ENCODE measurements around the gene PIP4K2C.

PIP4K2C gene

DNA sequence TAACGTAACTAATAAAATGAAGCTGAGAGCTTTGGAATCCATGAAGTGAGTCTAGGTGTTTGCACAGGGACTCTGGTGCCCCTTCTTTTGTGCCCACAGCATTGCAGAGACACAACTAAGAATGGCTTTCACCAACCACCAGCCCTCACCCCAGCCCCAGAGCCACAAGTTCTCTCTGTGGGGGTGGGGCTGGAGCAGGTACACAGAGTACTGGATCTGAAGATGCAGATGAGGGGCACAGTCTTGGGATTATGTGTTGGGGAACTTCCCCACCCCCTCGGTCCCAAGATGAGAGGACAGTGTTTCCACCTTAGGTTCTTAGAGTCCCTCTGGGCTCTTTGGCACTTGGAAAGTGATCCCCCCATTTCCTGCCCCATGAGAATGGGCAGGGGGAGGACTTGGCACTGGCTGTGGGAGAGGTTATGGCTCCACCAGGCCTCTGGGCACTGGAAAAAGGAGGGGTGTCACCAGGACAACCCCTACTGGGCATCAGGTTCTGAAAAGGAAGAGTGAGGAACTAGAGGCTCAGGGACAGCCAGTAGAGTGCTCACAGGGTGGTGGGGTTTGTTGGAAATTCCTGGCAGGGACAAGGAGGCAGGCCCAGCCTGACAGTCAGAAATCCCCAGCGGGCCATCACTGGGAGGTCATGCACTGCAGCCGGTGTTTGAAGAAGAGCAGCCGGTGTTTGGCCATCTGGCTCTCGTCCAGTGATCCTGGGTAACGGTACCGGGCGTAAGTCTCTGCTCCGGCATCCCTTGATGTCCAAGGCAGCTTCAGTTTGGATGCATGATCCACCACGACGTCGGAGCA lies 35.3 kb downstream of the PIP4K2C start:
- TF ChIP-seq POLR2A (IDR thresholded peaks at IDR 0.05; ENCODE audit: extremely low read depth, insufficient read length): no peak
- TF ChIP-seq, protein P1, sequence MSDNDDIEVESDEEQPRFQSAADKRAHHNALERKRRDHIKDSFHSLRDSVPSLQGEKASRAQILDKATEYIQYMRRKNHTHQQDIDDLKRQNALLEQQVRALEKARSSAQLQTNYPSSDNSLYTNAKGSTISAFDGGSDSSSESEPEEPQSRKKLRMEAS (IDR thresholded peaks at IDR 0.05; ENCODE audit: low read depth, low read length): no peak
- TF ChIP-seq, protein P2, sequence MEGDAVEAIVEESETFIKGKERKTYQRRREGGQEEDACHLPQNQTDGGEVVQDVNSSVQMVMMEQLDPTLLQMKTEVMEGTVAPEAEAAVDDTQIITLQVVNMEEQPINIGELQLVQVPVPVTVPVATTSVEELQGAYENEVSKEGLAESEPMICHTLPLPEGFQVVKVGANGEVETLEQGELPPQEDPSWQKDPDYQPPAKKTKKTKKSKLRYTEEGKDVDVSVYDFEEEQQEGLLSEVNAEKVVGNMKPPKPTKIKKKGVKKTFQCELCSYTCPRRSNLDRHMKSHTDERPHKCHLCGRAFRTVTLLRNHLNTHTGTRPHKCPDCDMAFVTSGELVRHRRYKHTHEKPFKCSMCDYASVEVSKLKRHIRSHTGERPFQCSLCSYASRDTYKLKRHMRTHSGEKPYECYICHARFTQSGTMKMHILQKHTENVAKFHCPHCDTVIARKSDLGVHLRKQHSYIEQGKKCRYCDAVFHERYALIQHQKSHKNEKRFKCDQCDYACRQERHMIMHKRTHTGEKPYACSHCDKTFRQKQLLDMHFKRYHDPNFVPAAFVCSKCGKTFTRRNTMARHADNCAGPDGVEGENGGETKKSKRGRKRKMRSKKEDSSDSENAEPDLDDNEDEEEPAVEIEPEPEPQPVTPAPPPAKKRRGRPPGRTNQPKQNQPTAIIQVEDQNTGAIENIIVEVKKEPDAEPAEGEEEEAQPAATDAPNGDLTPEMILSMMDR (IDR thresholded peaks at IDR 0.05; ENCODE audit: low read depth, low read length): no peak
- no peak overlapping the region for H3K4me3 ChIP-seq (ENCODE audit: low read depth, low read length)
- DNase-seq (ENCODE audit: low read depth): no peak

DNA sequence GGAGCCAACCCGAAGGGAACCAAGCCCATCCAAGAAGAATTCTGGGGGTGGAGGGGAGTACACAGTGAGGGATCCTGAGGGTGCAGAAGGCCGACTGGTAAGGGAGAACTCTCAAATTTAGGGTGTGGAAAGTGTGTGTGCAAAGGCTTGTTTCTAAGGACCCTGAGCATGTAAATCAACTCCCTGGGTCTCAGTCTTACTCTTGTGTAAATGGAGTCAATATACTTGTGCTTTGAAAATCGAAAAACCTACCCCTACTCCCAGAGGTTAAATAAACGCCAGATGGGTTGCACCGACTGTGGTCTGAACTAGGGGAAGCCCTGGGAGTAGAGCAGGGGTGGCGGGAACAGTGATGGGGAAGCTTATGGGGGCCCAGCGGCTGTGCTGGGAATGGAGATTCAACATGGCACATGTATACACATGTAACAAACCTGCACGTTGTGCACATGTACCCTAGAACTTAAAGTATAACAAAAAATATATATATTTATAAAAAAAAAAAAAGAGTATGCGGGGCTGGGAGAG lies 36.0 kb downstream of the PIP4K2C start:
- DNase-seq (ENCODE audit: low read depth): no peak
- TF ChIP-seq MYC (IDR thresholded peaks at IDR 0.05; ENCODE audit: low read depth, low read length): no peak
- TF ChIP-seq, protein P1 (IDR thresholded peaks at IDR 0.05; ENCODE audit: low read depth, low read length): no peak
- TF ChIP-seq, protein P2 (IDR thresholded peaks at IDR 0.05; ENCODE audit: low read depth, low read length): no peak
- no peak for TF ChIP-seq POLR2A (IDR thresholded peaks at IDR 0.05; ENCODE audit: extremely low read depth, insufficient read length)
- no peak overlapping the region for H3K4me3 ChIP-seq (ENCODE audit: low read depth, low read length)

DNA sequence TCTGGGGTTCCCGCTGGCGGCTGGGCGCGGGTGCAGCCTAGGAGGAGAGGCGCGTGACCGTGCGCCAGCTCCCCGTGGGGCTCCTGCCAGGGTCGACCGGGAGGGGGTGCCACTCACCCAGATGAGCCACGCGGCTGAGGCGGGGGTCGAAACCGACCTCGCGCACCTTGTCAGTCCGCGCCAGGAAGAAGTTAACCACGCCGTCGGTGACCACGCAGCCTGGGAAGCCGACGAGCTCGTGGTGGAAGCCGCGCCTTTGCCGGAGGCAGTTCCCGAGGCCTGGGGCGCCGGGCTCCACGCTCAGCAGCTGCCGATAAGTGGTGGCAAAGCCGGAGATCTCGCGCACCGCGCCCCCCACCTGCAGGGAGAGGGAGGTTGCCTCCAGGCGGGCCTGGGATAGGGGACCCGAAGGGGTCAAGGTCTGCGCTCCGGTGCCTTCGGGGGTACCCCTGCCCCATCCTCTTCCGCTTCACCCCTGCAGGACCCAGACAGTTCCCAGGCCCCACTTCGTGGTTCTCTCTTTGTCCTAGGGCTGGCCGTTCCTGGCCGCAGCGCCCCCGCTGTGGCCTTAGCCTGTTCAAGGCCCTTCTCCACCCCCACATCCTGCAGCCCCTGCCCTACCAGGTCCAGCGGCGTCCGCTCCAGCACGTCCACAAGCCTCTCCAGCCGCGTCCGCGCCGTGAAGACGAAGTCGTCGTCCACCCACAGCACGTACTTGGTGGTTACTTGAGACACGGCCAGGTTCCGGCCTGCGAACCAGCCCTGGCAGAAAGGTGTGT lies 36.7 kb downstream of the PIP4K2C start:
- TF ChIP-seq, protein P2 (IDR thresholded peaks at IDR 0.05; ENCODE audit: low read depth, low read length): no peak
- TF ChIP-seq MYC (IDR thresholded peaks at IDR 0.05; ENCODE audit: low read depth, low read length): no peak
- TF ChIP-seq, protein P1 (IDR thresholded peaks at IDR 0.05; ENCODE audit: low read depth, low read length): no peak
- TF ChIP-seq POLR2A (IDR thresholded peaks at IDR 0.05; ENCODE audit: extremely low read depth, insufficient read length): no peak

DNA sequence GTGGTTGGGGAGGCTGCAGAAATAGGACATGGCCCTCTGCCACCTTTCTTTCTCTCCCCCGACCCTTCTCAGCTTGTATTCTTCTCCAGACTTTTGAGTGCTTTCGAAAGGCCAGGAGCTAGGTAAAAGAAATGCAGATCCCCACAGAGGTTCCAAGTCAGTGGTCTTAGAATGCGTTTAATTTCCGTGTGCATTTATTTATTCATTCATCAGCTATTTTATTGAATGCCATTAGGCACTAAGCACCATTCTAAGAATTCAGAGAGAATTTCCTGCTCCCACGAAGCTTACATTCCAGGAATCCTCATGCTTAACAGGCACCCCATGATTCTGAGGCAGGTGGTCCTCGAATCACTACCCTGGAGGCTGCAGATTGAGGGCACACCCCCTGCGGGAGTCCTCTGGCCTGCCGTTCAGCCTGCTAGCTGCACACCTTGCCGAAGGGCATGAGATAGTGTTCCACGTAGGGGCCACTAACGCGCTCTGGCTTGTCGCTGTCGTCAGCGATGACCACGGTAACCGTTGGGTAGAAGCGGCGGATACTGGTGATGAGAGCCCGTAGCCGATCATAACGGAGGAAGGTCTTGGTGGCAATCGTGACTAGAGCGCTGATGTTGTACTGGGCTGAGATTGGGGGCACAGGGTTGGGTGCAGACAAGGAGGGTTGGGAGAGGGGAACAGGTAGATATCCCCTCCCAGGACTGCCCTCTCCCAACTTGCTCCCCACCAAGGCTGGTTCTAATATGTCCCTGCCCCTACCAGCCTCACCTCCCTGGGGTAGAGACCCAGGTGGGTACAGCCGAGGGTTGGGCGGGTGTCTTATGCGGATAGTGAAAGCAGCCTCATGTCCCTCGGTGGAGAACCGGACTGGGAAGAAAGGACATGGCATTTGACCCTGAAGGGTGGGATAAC lies 37.5 kb downstream of the PIP4K2C start:
- no peak overlapping the region for H3K4me3 ChIP-seq (ENCODE audit: low read depth, low read length)
- no peak for DNase-seq (ENCODE audit: low read depth)
- TF ChIP-seq, protein P2 (IDR thresholded peaks at IDR 0.05; ENCODE audit: low read depth, low read length): no peak
- TF ChIP-seq, protein P1 (IDR thresholded peaks at IDR 0.05; ENCODE audit: low read depth, low read length): no peak
- no peak for TF ChIP-seq MYC (IDR thresholded peaks at IDR 0.05; ENCODE audit: low read depth, low read length)
- TF ChIP-seq POLR2A (IDR thresholded peaks at IDR 0.05; ENCODE audit: extremely low read depth, insufficient read length): no peak

More for the DNA sequence above, 36.7 kb downstream of the PIP4K2C start:
- no peak overlapping the region for H3K4me3 ChIP-seq (ENCODE audit: low read depth, low read length)
- DNase-seq (ENCODE audit: low read depth): no peak

DNA sequence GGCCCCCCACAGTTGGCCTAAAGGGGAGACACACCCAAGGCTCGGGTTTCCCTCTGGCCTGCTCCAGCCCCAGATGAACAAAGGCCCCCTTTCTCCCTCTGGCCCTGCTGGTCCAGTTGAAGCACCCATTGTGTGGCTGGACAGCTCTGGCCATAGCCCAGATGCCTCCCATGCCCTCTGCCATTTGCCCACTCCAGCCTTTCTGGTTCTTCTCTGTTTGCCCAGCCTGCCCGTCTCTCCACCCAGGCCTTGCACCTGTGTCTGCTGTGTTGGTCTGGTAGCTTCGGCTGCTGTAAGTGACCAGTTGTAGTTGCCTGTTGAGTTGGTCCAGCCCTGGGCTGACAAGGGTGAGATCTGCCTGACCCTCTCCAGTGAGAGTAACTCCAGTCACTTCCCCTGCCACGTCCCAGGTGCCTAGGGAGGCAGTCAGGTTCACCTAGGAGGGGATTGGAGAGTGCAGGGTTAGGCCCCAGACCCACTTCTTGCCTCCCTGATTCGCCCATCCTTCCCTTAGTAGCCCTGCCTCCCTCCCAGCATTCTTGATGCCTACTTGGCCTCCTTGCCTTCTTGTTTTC lies 39.0 kb downstream of the PIP4K2C start:
- no peak for DNase-seq (ENCODE audit: low read depth)
- no peak overlapping the region for H3K4me3 ChIP-seq (ENCODE audit: low read depth, low read length)
- TF ChIP-seq, protein P1 (IDR thresholded peaks at IDR 0.05; ENCODE audit: low read depth, low read length): no peak
- TF ChIP-seq, protein P2 (IDR thresholded peaks at IDR 0.05; ENCODE audit: low read depth, low read length): no peak
- TF ChIP-seq POLR2A (IDR thresholded peaks at IDR 0.05; ENCODE audit: extremely low read depth, insufficient read length): no peak
- TF ChIP-seq MYC (IDR thresholded peaks at IDR 0.05; ENCODE audit: low read depth, low read length): no peak

Measured in NB4 (cell line).